ENCODE results near the gene B9D1. TPM values are rescaled to one million over a fixed set of nuclear protein-coding genes. Genes with fewer than 3 reads are reported as not detected.

Gene B9D1
- polyA plus RNA-seq, 3 donors: 1.0 TPM; not detected in 2

GRCh38 chr17:19392303-19392702, 29.8 kb upstream of the B9D1 start:
- H3K27me3 Mint-ChIP-seq (ENCODE audit: low read depth in 3 of 3): peaks cover 3 to 6% (median 4%) of the 10 kb centered on the region in 3 donors
- Histone ChIP-seq H3K27ac (ENCODE audit: low read depth in 1 of 2, low read length in 2 of 2) (no peak overlapping the region), H3K79me2 (ENCODE audit: insufficient read depth, low read length) (no peaks in the 10 kb centered on the region), H3K36me3 (replicated peaks in 1 of 2; ENCODE audit: control insufficient read depth in 1 of 2, insufficient read depth in 2 of 2, low read length in 2 of 2) (no peaks in the 10 kb centered on the region), H3K4me3 (replicated peaks in 1 of 3; ENCODE audit: low read depth in 2 of 3, low read length in 3 of 3) (no peak overlapping the region), H3K9ac (ENCODE audit: insufficient read depth, low read length, poor library complexity, severe bottlenecking) (no peak overlapping the region), H3K9me3 (replicated peaks in 1 of 2; ENCODE audit: control insufficient read depth in 1 of 2, insufficient read depth in 1 of 2, low read length in 2 of 2) (no peaks in the 10 kb centered on the region), H3K27me3 (ENCODE audit: control insufficient read depth in 2 of 2, insufficient read depth in 2 of 2, low read length in 2 of 2) (no peaks in the 10 kb centered on the region), H3K4me2 (replicated peaks; ENCODE audit: extremely low read depth, low read length, poor library complexity, severe bottlenecking) (no peak overlapping the region), H2AFZ (ENCODE audit: insufficient read depth, low read depth, low read length, poor library complexity, severe bottlenecking) (no peak overlapping the region), H4K20me1 (ENCODE audit: insufficient read depth, low read length) (no peaks in the 10 kb centered on the region), H3K4me1 (ENCODE audit: control insufficient read depth in 1 of 2, insufficient read depth in 2 of 2, low read length in 2 of 2) (peaks cover 28 to 32% of the 10 kb centered on the region in 2 donors)
- H3K9me3 Mint-ChIP-seq: no peaks in the 10 kb centered on the region
- intact Hi-C loops (cut with micrococcal nuclease): no loop called here
- H3K36me3 Mint-ChIP-seq: peaks cover 3 to 10% of the 10 kb centered on the region in 2 donors
- WGBS (ENCODE audit: insufficient coverage): 100% methylated on average over 4 of the region's 7 CpGs
- peaks cover 31% of the 10 kb centered on the region for H3K4me1 Mint-ChIP-seq
- TF ChIP-seq, protein P1, sequence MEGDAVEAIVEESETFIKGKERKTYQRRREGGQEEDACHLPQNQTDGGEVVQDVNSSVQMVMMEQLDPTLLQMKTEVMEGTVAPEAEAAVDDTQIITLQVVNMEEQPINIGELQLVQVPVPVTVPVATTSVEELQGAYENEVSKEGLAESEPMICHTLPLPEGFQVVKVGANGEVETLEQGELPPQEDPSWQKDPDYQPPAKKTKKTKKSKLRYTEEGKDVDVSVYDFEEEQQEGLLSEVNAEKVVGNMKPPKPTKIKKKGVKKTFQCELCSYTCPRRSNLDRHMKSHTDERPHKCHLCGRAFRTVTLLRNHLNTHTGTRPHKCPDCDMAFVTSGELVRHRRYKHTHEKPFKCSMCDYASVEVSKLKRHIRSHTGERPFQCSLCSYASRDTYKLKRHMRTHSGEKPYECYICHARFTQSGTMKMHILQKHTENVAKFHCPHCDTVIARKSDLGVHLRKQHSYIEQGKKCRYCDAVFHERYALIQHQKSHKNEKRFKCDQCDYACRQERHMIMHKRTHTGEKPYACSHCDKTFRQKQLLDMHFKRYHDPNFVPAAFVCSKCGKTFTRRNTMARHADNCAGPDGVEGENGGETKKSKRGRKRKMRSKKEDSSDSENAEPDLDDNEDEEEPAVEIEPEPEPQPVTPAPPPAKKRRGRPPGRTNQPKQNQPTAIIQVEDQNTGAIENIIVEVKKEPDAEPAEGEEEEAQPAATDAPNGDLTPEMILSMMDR (IDR thresholded peaks at IDR 0.05): no peak
- peak overlapping the region in 1 of 7 donors; percentile 76 for H3K27ac Mint-ChIP-seq
- no peak for DNase-seq
- H3K4me3 Mint-ChIP-seq: no peak overlapping the region

DNA sequence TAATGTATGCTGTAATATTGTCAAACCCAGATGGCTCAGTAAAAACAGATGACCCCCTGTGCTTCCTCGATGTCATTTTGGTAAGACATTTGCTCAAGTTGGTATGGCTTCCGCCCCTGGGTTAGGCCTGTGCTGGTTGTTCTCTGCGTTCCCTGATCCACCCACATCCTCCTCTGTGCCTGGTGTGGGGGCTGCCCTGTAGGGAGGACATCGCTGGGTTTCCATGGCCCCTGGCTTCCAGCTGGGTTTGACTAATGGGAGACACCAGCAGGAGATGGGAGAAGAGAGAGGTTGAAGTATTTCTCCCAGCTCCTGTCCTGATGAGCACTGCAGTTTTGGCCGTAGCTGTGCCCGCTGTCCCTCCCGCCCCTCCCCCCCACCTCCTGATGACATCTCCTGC, 28.9 kb upstream of the B9D1 start:
- no peaks in the 10 kb centered on the region for H4K20me1 ChIP-seq (ENCODE audit: insufficient read depth, low read length)
- H3K4me1 Mint-ChIP-seq: peaks cover 39% of the 10 kb centered on the region
- peaks cover 36 to 39% of the 10 kb centered on the region in 2 donors for H3K4me1 ChIP-seq (ENCODE audit: control insufficient read depth in 1 of 2, insufficient read depth in 2 of 2, low read length in 2 of 2)
- 100% methylated on average over 1 of the region's 7 CpGs for WGBS (ENCODE audit: insufficient coverage)
- no peaks in the 10 kb centered on the region for H3K36me3 ChIP-seq (replicated peaks in 1 of 2; ENCODE audit: control insufficient read depth in 1 of 2, insufficient read depth in 2 of 2, low read length in 2 of 2)
- no peak overlapping the region for H3K27ac ChIP-seq (ENCODE audit: low read depth in 1 of 2, low read length in 2 of 2)
- intact Hi-C loops (cut with micrococcal nuclease): no loop called here
- no peak for DNase-seq
- no peaks in the 10 kb centered on the region for H3K9me3 Mint-ChIP-seq
- peaks cover 3 to 6% (median 3%) of the 10 kb centered on the region in 3 donors for H3K27me3 Mint-ChIP-seq (ENCODE audit: low read depth in 3 of 3)
- TF ChIP-seq, protein P1 (IDR thresholded peaks at IDR 0.05): no peak
- no peak overlapping the region for H3K4me3 Mint-ChIP-seq
- no peak overlapping the region for H3K9ac ChIP-seq (ENCODE audit: insufficient read depth, low read length, poor library complexity, severe bottlenecking)
- no peaks in the 10 kb centered on the region for H3K27me3 ChIP-seq (ENCODE audit: control insufficient read depth in 2 of 2, insufficient read depth in 2 of 2, low read length in 2 of 2)
- no peaks in the 10 kb centered on the region for H3K79me2 ChIP-seq (ENCODE audit: insufficient read depth, low read length)
- H3K27ac Mint-ChIP-seq: no peak overlapping the region
- no peak overlapping the region for H3K4me3 ChIP-seq (replicated peaks in 1 of 3; ENCODE audit: low read depth in 2 of 3, low read length in 3 of 3)
- H2AFZ ChIP-seq (ENCODE audit: insufficient read depth, low read depth, low read length, poor library complexity, severe bottlenecking): no peak overlapping the region
- H3K9me3 ChIP-seq (replicated peaks in 1 of 2; ENCODE audit: control insufficient read depth in 1 of 2, insufficient read depth in 1 of 2, low read length in 2 of 2): no peaks in the 10 kb centered on the region
- H3K4me2 ChIP-seq (replicated peaks; ENCODE audit: extremely low read depth, low read length, poor library complexity, severe bottlenecking): no peak overlapping the region
- peaks cover 3 to 7% of the 10 kb centered on the region in 2 donors for H3K36me3 Mint-ChIP-seq
